IMR-90 (cell line): ENCODE results near the gene SCG5.

Source experiments
- CEBPB ChIP-seq: IDR thresholded peaks from 2 replicates; pipeline ENCODE4 v1.6.1; 2012; ENCODE audit warnings: low read depth, low read length, improper control_type of control experiment
- CTCF ChIP-seq: conservative IDR thresholded peaks from 2 replicates; pipeline ENCODE4 v1.5.1; 2012; ENCODE audit warnings: mild to moderate bottlenecking, low read depth, low read length, improper control_type of control experiment
- POLR2A ChIP-seq: IDR thresholded peaks from 2 replicates; pipeline ENCODE4 v1.6.1; 2012; ENCODE audit warnings: mild to moderate bottlenecking, low read depth, low read length
- RCOR1 ChIP-seq: IDR thresholded peaks from 2 replicates; pipeline ENCODE4 v1.6.1; 2012; ENCODE audit warnings: mild to moderate bottlenecking, low read length, improper control_type of control experiment; ENCODE audit not compliant: insufficient replicate concordance
- RFX5 ChIP-seq: IDR thresholded peaks from 2 replicates; pipeline ENCODE4 v1.8.0; 2012; ENCODE audit warnings: low read depth, mild to moderate bottlenecking, low read length, moderate library complexity

- TF ChIP-seq POLR2A (no peak), CTCF (no peak), CEBPB (peak; percentile 40; the same call in 1 of the 2 replicates), RCOR1 (no peak), RFX5 (peak; percentile 61; the same call in 1 of the 2 replicates)
Measured at GRCh38 chr15:32715276-32715675, 73.8 kb downstream of the SCG5 start.
